Erythroblast (primary cell): ENCODE data around the gene MAST4.

Experiments used
- DNase-seq, 2 experiments: peaks; one replicate each; lab custom pipeline; 2025; lab: John Stamatoyannopoulos, UW
- GATA1 ChIP-seq: IDR thresholded peaks from 2 replicates; pipeline ENCODE4 v1.6.1; 2011; ENCODE audit warnings: low read depth, mild to moderate bottlenecking, control low read depth, low read length, moderate library complexity
- POLR2A ChIP-seq: IDR thresholded peaks from 2 replicates; pipeline ENCODE4 v1.6.1; 2011; ENCODE audit warnings: mild to moderate bottlenecking, low read length

MAST4 gene

GRCh38 chr5:67118050-67118620 is 521.9 kb downstream of the MAST4 start:
- no peak for TF ChIP-seq GATA1
- no peak for DNase-seq

DNA sequence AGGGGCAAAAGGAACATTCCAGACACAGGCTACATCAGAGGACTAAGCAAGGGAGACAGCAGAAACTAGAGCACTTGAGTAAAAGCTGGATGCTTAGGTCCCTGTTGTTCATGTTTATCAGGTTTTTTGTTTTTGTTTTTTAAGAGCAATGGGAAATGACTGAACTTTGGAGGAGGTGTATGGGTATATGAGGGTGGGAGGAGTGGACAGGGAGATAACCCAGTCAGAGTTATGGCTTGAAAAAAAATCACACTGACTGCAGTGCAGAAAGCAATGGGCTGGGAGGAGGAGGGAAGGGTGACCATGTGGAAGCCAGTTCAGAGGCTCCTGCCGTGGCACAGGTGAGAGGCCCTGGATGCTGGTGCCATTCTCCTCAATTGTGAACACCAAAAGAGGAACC is 522.8 kb downstream of the MAST4 start:
- DNase-seq = no peak
- TF ChIP-seq POLR2A (no peak), GATA1 (no peak)

DNA sequence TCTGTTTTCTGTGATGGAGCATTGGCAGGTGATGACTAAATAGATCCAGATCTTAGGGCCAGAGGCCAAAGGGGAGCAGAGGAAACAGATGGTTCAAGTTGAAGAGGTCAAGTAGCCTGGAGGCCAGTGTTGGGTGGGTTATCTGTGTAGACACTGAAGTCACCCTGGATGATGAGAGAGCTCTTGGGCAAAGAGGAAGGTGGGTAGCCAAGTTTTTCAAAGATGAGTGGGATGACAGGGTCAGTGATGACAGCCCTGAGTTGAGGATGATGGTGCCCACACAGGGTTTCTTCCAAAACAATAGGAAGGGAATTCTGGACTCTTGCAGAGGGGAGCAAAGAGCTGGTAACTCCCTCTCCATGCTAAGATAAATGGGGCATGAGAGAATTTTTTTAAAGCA is 523.8 kb downstream of the MAST4 start:
- no peak for TF ChIP-seq GATA1
- no peak for TF ChIP-seq POLR2A
- DNase-seq = no peak

DNA sequence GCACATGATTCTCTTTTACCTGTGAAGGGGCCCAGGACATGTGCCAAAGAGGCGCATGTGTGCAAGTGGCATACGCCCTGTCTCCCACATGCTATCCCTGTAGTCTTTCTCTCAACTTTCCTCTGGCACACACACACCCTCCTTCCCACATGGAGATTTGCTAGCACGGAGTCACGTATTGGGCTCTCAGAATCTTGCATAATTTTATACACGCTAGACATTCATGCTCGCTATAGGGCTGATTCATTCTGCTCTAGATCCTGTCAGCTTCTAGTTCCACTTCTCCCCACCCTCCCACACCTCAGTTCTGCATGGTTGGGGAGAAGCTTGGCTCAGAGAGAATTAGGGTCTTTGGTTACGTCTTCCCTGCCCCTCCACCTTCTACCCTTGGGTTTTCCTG is 527.6 kb downstream of the MAST4 start:
- DNase-seq = no peak
- TF ChIP-seq POLR2A (no peak), GATA1 (no peak)

GRCh38 chr5:67124556-67124955 is 528.4 kb downstream of the MAST4 start:
- DNase-seq = no peak
- no peak for TF ChIP-seq POLR2A
- TF ChIP-seq GATA1 = no peak

DNA sequence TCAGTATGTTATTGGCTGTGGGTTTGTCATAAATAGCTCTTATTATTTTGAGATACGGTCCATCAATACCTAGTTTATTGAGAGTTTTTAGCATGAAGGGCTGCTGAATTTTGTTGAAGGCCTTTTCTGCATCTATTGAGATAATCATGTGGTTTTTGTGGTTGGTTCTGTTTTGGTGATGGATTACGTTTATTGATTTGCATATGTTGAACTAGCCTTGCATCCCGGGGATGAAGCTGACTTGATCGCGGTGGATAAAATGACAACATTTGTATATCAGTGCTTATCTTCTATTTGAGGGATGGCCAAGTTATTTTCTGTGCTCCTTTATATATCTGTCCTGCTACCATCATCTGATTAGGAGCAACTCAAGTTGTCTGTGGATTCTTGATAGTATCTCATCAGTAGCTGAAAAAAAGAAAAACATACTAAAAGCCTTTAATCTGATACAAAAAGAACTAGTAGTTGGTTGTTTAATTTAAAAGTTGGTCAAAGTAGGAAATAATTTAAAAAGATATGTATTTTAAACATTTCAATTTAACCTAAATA is 531.2 kb downstream of the MAST4 start:
- peak in 1 of 2 experiments; percentile 53 for DNase-seq

DNA sequence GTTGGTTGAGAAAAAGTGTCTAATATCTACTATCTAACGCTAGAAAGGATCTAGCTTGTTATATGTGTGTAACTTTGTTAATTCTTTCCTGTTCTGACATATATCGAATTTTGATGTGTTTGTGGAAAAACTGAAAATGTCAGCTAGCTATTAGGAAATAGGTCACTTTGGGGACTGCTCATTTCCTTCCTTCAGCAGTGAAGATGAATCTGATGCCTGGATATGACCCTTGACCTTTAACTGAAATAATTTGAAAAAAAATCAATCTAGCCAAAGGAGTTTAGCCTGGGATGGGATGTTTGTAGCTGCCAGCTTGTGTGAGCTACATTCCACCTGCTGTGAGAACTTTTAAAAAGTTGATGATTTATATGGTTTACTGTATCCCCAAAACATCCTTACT is 533.6 kb downstream of the MAST4 start:
- no peak for TF ChIP-seq GATA1
- no peak for TF ChIP-seq POLR2A
- DNase-seq = no peak

DNA sequence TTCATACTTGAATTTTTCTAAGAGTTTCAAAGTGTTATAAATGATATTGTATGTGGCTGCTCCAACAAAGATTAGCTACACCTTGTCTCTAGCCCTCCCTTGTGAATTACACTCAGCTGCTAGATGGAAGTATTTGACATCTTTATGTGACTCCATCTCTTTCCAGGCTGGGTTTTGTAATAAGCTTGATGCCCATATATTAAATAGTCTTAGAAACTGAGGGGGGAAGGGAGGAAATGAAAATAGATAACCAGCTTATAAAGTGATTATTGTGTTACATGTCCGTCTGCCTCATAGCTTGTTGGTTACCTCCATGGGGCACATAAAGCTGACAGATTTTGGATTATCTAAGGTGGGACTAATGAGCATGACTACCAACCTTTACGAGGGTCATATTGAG is 537.0 kb downstream of the MAST4 start:
- TF ChIP-seq POLR2A = no peak
- no peak for DNase-seq

DNA sequence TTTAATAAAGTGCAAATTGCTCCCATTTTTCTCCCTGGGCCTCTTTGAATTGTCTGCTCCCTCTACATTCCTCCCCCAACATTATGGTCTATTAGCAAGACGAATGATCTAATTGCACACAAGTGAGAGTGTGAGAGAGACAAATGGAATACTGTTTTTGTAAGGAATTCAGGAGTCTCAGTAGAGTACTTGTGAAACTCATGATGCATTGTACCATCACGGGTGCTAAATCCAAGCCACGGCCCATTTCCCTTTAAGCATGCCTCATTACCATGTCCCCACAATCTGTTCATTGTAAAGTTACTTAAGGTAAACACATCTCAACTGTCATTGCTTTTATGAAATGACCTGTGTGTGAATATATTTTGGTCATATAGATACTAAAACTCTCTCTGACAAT is 537.6 kb downstream of the MAST4 start:
- no peak for DNase-seq
- TF ChIP-seq GATA1 (no peak), POLR2A (no peak)

DNA sequence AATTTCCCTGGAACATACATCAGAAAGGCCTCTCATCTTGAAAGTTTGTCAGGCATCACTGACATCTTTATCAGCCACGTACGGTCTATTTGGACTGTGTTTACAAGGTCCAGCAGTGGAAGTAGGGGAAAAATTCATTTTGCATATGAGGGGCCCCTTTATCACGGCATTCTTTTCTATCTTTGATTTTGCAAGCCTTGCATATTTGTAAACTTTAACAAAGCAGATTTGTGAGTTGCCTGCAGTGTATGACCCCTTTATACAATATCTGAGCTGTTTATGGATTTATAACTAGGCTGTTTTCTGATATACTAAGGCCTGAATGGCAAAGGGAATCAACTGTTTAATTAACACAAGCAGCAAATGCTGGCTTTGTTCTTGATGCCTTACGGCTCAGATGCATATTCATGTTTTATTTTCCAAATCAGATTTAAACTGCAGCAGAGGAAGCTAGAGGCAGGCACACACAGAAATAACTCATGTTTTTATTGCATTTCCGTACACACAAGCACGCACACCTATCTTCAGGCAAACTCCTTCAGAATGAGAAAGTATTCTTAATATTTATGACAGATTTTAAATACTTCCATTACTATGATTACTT is 539.3 kb downstream of the MAST4 start:
- no peak for DNase-seq
- no peak for TF ChIP-seq POLR2A
- TF ChIP-seq GATA1 = no peak

- no peak for DNase-seq
- no peak for TF ChIP-seq GATA1
- no peak for TF ChIP-seq POLR2A
Observed at GRCh38 chr5:67139030-67139429, 542.8 kb downstream of the MAST4 start.

GRCh38 chr5:67140413-67140812 is 544.2 kb downstream of the MAST4 start:
- DNase-seq = no peak
- TF ChIP-seq GATA1 (no peak), POLR2A (no peak)

DNA sequence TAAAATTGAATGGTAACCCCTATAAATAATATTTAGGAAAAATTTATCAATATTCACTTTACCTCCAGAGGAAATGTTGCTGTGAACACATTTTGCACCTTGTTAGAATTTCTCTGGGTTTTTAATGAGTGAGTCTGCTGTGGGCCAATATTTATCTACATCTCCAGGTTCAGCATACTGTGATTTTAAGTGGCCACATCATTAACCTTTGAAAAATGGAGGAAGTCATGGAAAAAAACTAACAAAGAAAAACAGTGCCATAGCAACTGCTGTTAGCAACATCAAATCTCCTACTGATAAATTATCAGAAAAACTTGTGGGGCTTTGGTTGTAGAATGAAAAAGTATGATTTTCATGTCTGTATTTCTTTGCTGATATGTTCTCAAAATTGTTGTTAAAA is 545.5 kb downstream of the MAST4 start:
- DNase-seq = no peak
- no peak for TF ChIP-seq POLR2A
- no peak for TF ChIP-seq GATA1

GRCh38 chr5:67142816-67143215 is 546.6 kb downstream of the MAST4 start:
- no peak for TF ChIP-seq POLR2A
- TF ChIP-seq GATA1 = no peak
- DNase-seq = no peak

DNA sequence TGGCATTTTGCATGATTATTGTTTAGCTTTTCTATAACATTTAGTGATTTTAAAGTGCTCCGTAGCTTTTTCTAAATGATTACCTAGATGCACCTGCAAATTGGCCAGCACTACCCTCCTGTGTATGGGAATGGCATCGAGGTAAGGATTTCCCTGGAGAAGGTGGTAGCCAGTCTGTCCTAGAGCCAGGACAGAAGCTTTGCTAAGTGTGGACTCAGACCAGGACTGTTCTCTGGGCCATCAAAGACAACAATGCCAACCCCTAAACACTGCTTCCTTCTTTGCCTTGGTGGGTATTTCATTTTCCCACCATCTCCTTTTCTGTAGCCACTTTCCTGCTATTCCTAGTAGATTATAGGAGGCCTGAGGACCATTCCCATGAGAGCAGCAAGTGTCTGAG is 547.4 kb downstream of the MAST4 start:
- TF ChIP-seq POLR2A (no peak), GATA1 (no peak)
- DNase-seq = no peak

- TF ChIP-seq GATA1 = no peak
- no peak for TF ChIP-seq POLR2A
- no peak for DNase-seq
Observed at GRCh38 chr5:67144183-67144639, 548.0 kb downstream of the MAST4 start.
